K562 (cell line): ENCODE results near the gene VDAC1. TPM values are rescaled to one million over a fixed set of nuclear protein-coding genes. Genes with fewer than 3 reads are reported as not detected.
A peak's percentile ranks its signal among the peaks of the same experiment; 100 is the strongest.

Source experiments
- ATAC-seq: fragments of 200-7000 bp; cut with Tn5 transposase; 3 replicates; pipeline ENCODE4 v1.9.1; 2020; ENCODE audit warnings: moderate library complexity
- BruUV-seq: library from RNA; stranded (reverse); fragments of 400-500 nt; replicated peaks from 2 replicates; lab custom pipeline; 2021; lab: Mats Ljungman, UMichigan
- CTCF ChIA-PET: fragments of 300-600 bp; formaldehyde crosslinking; extraction: SDS; loops from one replicate; lab custom pipeline; 2021; ENCODE audit warnings: low intra/inter-chr PET ratio; lab: Yijun Ruan, JAX
- POLR2A ChIA-PET: fragments of 300-600, 350-650 bp; sonication (Branson Sonifier 250); formaldehyde crosslinking; extraction: SDS; loops from one replicate; lab custom pipeline; 2021; ENCODE audit warnings: antibody characterized with exemption, inconsistent platforms; lab: Yijun Ruan, JAX
- DNase-seq, 4 experiments: peaks; one replicate each; pipeline versions ENCODE4 v3.0.0 to v3.0.0-alpha.2; 2011 to 2018; ENCODE audit warnings: low spot score in 3 of 4, mixed read lengths in 3 of 4; ENCODE audit errors: extremely low read depth in 1 of 4
- FAIRE-seq: peaks from 2 replicates; lab custom pipeline; 2011; peaks lifted over from hg19 to GRCh38; lab: Jason Lieb, UNC
- H2AFZ ChIP-seq: 2 replicates; pipeline ENCODE4 v1.6.0; 2011; ENCODE audit warnings: low read depth, low read length, control low read depth, inconsistent platforms
- H3K27ac ChIP-seq: fragments of 200-600 bp; 3 replicates; pipeline ENCODE4 v1.8.0; 2011; ENCODE audit warnings: low read depth, mild to moderate bottlenecking, control low read depth, inconsistent platforms, low read length, moderate library complexity, mixed read lengths; ENCODE audit errors: extremely low read depth
- H3K27me3 ChIP-seq, 2 experiments: fragments of 300-600 bp in 1 of 2; 2 replicates in 1 of 2; 3 replicates in 1 of 2; pipeline versions ENCODE4 v1.6.0 to v1.8.0; 2011; ENCODE audit warnings: inconsistent platforms in 2 of 2, low read length in 2 of 2, mild to moderate bottlenecking in 1 of 2, mixed read lengths in 1 of 2, moderate library complexity in 1 of 2; ENCODE audit not compliant: control insufficient read depth in 2 of 2, insufficient read depth in 2 of 2
- H3K36me3 ChIP-seq: fragments of 300-600 bp; 3 replicates; pipeline ENCODE4 v1.8.0; 2011; ENCODE audit warnings: mild to moderate bottlenecking, low read length, inconsistent platforms; ENCODE audit not compliant: control insufficient read depth, insufficient read depth
- H3K4me1 ChIP-seq, 2 experiments: fragments of 200-600 bp in 1 of 2; replicated peaks in 1 of 2; 2 replicates in 1 of 2; 3 replicates in 1 of 2; pipeline versions ENCODE4 v1.5.1 to v1.8.0; 2011; ENCODE audit warnings: inconsistent platforms in 2 of 2, low read length in 2 of 2, mild to moderate bottlenecking in 1 of 2, mixed read lengths in 1 of 2, moderate library complexity in 1 of 2; ENCODE audit not compliant: control insufficient read depth in 2 of 2, insufficient read depth in 2 of 2
- H3K4me2 ChIP-seq: 2 replicates; pipeline ENCODE4 v1.6.1; 2011; ENCODE audit warnings: low read length, control low read depth, inconsistent platforms, mixed read lengths; ENCODE audit not compliant: insufficient read depth
- H3K4me3 ChIP-seq: fragments of 200-600 bp; sonication (generic), shearing (Covaris generic); 2 replicates; pipeline ENCODE4 v1.5.1; 2016; ENCODE audit warnings: control low read depth, inconsistent platforms
- H3K79me2 ChIP-seq: fragments of 200-600 bp; 3 replicates; pipeline ENCODE4 v1.8.0; 2011; ENCODE audit warnings: low read length, inconsistent platforms; ENCODE audit not compliant: control insufficient read depth, insufficient read depth
- H3K9ac ChIP-seq, 2 experiments: 2 replicates each; pipeline versions ENCODE4 v1.6.0 to v1.6.1; 2011; ENCODE audit warnings: low read depth in 2 of 2, low read length in 2 of 2, control low read depth in 1 of 2, inconsistent platforms in 1 of 2, mild to moderate bottlenecking in 1 of 2, mixed read lengths in 1 of 2; ENCODE audit not compliant: insufficient read depth in 1 of 2
- H3K9me1 ChIP-seq: one replicate; pipeline ENCODE4 v1.6.0; 2011; ENCODE audit warnings: inconsistent platforms, mild to moderate bottlenecking, low read length, moderate library complexity; ENCODE audit not compliant: control insufficient read depth, insufficient read depth
- H3K9me3 ChIP-seq: replicated peaks from 2 replicates; pipeline ENCODE4 v1.5.1; 2011; ENCODE audit warnings: low read depth, low read length, inconsistent platforms; ENCODE audit not compliant: control insufficient read depth, insufficient read depth
- H4K20me1 ChIP-seq: replicated peaks from 2 replicates; pipeline ENCODE4 v1.6.1; 2011; ENCODE audit warnings: low read length, inconsistent platforms, mixed read lengths; ENCODE audit not compliant: control insufficient read depth, insufficient read depth
- ATF6 ChIP-seq: sonication (generic); formaldehyde crosslinking; IDR thresholded peaks from 2 replicates; pipeline ENCODE4 v1.4.0; 2020; ENCODE audit warnings: mild to moderate bottlenecking, missing genetic modification reagents
- CEBPB ChIP-seq: fragments of 450-650 bp; IDR thresholded peaks from 2 replicates; pipeline ENCODE4 v1.6.1; 2016; ENCODE audit warnings: missing genetic modification characterization, missing compliant biosample characterization
- CEBPG ChIP-seq, 3 experiments: fragments of 200-800 bp in 1 of 3; sonication (Bioruptor generic) in 1 of 3; sonication (generic) in 1 of 3; formaldehyde crosslinking in 1 of 3; IDR thresholded peaks in 2 of 3; conservative IDR thresholded peaks in 1 of 3; 2 replicates each; pipeline versions ENCODE4 v1.6.1 to v1.8.0; 2016 to 2022; ENCODE audit warnings: missing compliant biosample characterization in 2 of 3, missing genetic modification characterization in 2 of 3, mild to moderate bottlenecking in 1 of 3, missing genetic modification reagents in 1 of 3
- GATAD2A ChIP-seq: fragments of 450-650 bp; IDR thresholded peaks from 2 replicates; pipeline ENCODE4 v1.6.1; 2017
- KHSRP ChIP-seq: fragments of 450-650 bp; IDR thresholded peaks from 2 replicates; pipeline ENCODE4 v1.6.1; 2017
- MEF2D ChIP-seq: conservative IDR thresholded peaks from 2 replicates; pipeline ENCODE4 v1.6.1; 2016; ENCODE audit warnings: low read depth, missing genetic modification characterization, missing compliant biosample characterization
- MTA3 ChIP-seq: fragments of 450-650 bp; formaldehyde crosslinking; IDR thresholded peaks from 2 replicates; pipeline ENCODE4 v1.6.1; 2017; ENCODE audit warnings: mild to moderate bottlenecking, borderline replicate concordance
- NONO ChIP-seq, 2 experiments: fragments of 200-400 bp in 1 of 2; fragments of 450-650 bp in 1 of 2; formaldehyde crosslinking in 1 of 2; IDR thresholded peaks; 2 replicates each; pipeline ENCODE4 v1.6.1; 2017; ENCODE audit warnings: low read depth in 2 of 2, mild to moderate bottlenecking in 2 of 2, moderate library complexity in 2 of 2, low read length in 1 of 2
- PML ChIP-seq: IDR thresholded peaks from 2 replicates; pipeline ENCODE4 v1.6.1; 2012; ENCODE audit warnings: low read length, inconsistent platforms
- PURB ChIP-seq: sonication (generic); formaldehyde crosslinking; IDR thresholded peaks from 2 replicates; pipeline ENCODE4 v1.9.0; 2021; ENCODE audit warnings: low read depth, mild to moderate bottlenecking, missing genetic modification reagents
- ZNF24 ChIP-seq: fragments of 450-650 bp; IDR thresholded peaks from 2 replicates; pipeline ENCODE4 v1.6.1; 2016
- ZNF280B ChIP-seq: fragments of 250-450 bp; sonication (Bioruptor Pico); IDR thresholded peaks from 2 replicates; pipeline ENCODE4 v1.5.1; 2021; ENCODE audit warnings: mild to moderate bottlenecking
- ZNF584 ChIP-seq: fragments of 200-800 bp; sonication (Bioruptor generic); IDR thresholded peaks from 2 replicates; pipeline ENCODE4 v1.6.1; 2016; ENCODE audit warnings: low read depth, mild to moderate bottlenecking, missing genetic modification characterization, missing compliant biosample characterization
- WGBS: fragments of 100-300 bp; shearing (Covaris generic); methylation state at CpG from one replicate; pipeline ENCODE4 v1.1.6; 2016; ENCODE audit warnings: low coverage, mixed read lengths; ENCODE audit not compliant: insufficient coverage; ENCODE audit errors: missing lambda C conversion rate; 5-methylcytosine and 5-hydroxymethylcytosine counted together
- in situ Hi-C: fragments of 300-500 bp; cut with MboI; formaldehyde crosslinking; loops from 4 replicates; pipeline ENCODE4 v1.15.0; 2018; ENCODE audit warnings: inconsistent platforms, mixed read lengths
- intact Hi-C: fragments of 100-400 bp; cut with micrococcal nuclease; formaldehyde crosslinking; loops from 2 replicates; pipeline ENCODE4 v1.14.2; 2022
- polyA plus RNA-seq, 8 experiments: library from polyadenylated mRNA; depleted of rRNA in 4 of 8; stranded (reverse) in 5 of 8; unstranded in 3 of 8; fragments of >200 nt; fragmentation: Nextera tagmentation in 2 of 8; fragmentation: Illumina TruSeq in 1 of 8; extraction: Ambion mirVana in 2 of 8; extraction: Trizol in 1 of 8; gene quantifications; 2 replicates each; pipeline versions ENCODE4 v1.2.1 to v1.2.3, GENCODE V29; 2011 to 2014; ENCODE audit warnings: inconsistent platforms in 1 of 8, missing spikeins in 1 of 8
- total RNA-seq, 7 experiments: library from RNA; depleted of rRNA in 6 of 7; stranded (reverse); fragments of >200 nt in 6 of 7; fragmentation: Illumina TruSeq in 2 of 7; extraction: Trizol in 2 of 7; gene quantifications; 2 replicates each; pipeline versions ENCODE4 v1.2.1 to v1.2.3, GENCODE V29; 2011 to 2021; ENCODE audit warnings: low replicate concordance in 1 of 7

VDAC1 gene
- total and polyA plus RNA-seq, 9 of the 15 experiments (the other 6 are each of a cell fraction or from before 2014, with no cell fraction given): 168 to 366 (median 293) TPM

- no peaks in the 10 kb centered on the region; a peak in 1 of 5 replicates for H3K4me1 ChIP-seq
- H4K20me1 ChIP-seq: no peaks in the 10 kb centered on the region
- no peak for ATAC-seq
- CTCF ChIA-PET: no interaction called here
- no peak for DNase-seq
- intact Hi-C loops: no loop called here
- peaks cover 10% of the 10 kb centered on the region for H3K36me3 ChIP-seq
- H3K9me3 ChIP-seq: no peaks in the 10 kb centered on the region
- H3K27me3 ChIP-seq: no peaks in the 10 kb centered on the region
- no peak overlapping the region for H3K4me2 ChIP-seq
- H2AFZ ChIP-seq: no peak overlapping the region
- POLR2A ChIA-PET: interaction anchor here (1.5 kb wide), 1 partner anchor 11 kb away, joined by 7 read pairs; no protein-coding TSS in a partner anchor
- H3K27ac ChIP-seq: no peak overlapping the region
- no peak overlapping the region for H3K4me3 ChIP-seq
- WGBS: 39% methylated on average over 7 of the region's 7 CpGs
- H3K9me1 ChIP-seq: no peaks in the 10 kb centered on the region
- FAIRE-seq: no peak
- no TSS peak for BruUV-seq
- no peaks in the 10 kb centered on the region for H3K79me2 ChIP-seq
- in situ Hi-C loops: no loop called here
- no peak overlapping the region for H3K9ac ChIP-seq
- TF ChIP-seq GATAD2A (no peak), KHSRP (no peak), MTA3 (no peak), PML (no peak), ATF6 (no peak), CEBPG (CRISPR knock-in tag; IDR thresholded peaks at IDR 0.05) (no peak), CEBPG (tag; conservative IDR thresholded peaks at IDR 0.05 in 1 of 2, IDR thresholded peaks at IDR 0.05 in 1 of 2) (peak; percentile 77 to 91), ZNF280B (CRISPR knock-in tag) (no peak), PURB (CRISPR knock-in tag) (no peak), MEF2D (tag) (0 out of 2 replicates have a peak, but pooled peaks have one; percentile 48), ZNF584 (CRISPR knock-in tag) (no peak), NONO (IDR thresholded peaks at IDR 0.05; ENCODE audit: low read depth in 2 of 2, low read length in 1 of 2) (no peak), CEBPB (tag) (peak; percentile 94), ZNF24 (0 out of 2 replicates have a peak, but pooled peaks have one; percentile 36)
Observed at GRCh38 chr5:133950821-133951612, 53.8 kb downstream of the VDAC1 start.
